ENCODE measurements around the gene JAZF1.

JAZF1 gene

DNA sequence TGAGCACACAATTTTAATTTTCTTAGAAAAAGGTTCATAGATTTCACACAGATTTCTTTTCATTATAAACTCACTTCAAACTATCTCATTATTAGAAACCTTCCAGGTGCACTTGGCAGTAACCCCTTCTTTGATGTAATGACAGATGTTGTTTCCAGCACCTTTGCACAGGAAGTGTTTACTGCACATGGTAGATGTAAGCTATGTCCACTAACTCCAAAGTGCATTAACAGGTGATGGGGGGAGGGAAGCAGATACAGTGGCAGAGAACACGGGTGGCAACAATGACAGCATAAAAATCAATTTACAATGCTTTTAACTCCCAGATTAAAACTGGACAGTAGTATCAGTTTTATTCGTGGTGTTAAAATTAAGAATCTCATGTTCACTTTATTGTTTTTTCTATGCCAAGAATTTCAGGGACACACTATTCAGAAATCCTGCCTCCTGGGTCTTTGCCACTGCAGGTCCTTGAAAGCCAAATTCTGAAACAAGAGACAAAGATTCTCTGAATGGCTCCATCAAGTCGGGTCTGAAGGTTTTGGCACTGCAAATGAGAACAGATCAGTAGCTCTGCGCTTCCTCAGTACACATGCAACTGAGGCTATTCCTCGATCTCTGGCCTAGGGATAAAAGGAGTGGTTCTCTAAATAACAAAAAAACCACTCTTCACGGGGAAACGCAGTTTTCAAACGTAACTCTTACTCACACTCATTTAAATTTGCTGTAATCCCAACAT is 187.7 kb downstream of the JAZF1 start:
- DNase-seq (ENCODE audit: low read depth, low spot score): no peak
- Histone ChIP-seq H3K4me1 (ENCODE audit: insufficient read depth, insufficient read length) (no peaks in the 10 kb centered on the region), H3K36me3 (ENCODE audit: insufficient read depth, insufficient read length, low read length) (no peaks in the 10 kb centered on the region), H3K4me3 (ENCODE audit: insufficient read length, low read depth) (no peak overlapping the region), H3K27me3 (ENCODE audit: insufficient read depth, insufficient read length) (no peaks in the 10 kb centered on the region), H3K9ac (ENCODE audit: insufficient read length, low read depth) (no peak overlapping the region), H3K9me3 (ENCODE audit: insufficient read depth, low read length) (peaks cover 4% of the 10 kb centered on the region; the same call in 1 of the 2 replicates)
- TF ChIP-seq ZNF274 (IDR thresholded peaks at IDR 0.05; ENCODE audit: low read depth, low read length): no peak
- TF ChIP-seq SUZ12 (IDR thresholded peaks at IDR 0.05; ENCODE audit: extremely low read depth, insufficient read depth, insufficient read length): no peak
- no peak for TF ChIP-seq YY1 (IDR thresholded peaks at IDR 0.05; ENCODE audit: insufficient read depth, insufficient read length)

DNA sequence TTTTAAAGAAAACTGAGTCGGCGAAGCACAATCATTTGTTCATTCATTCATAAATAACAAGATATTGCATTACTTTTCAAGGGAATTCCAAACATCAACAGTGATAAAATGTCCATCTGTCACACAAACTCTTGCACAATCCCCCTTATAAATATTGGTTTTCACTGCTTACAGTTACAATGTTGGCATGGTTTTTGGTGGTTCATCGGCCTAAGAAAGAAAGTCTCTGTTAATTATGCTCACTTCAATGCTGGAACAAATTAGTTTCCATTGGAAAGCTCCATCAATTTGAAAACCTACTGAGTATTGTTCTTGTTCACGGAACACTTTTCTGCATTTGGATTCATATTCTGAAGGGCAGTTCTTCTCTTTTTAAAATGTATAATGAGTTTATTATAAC is 188.5 kb downstream of the JAZF1 start:
- Histone ChIP-seq H3K9me3 (ENCODE audit: insufficient read depth, low read length) (peaks cover 4% of the 10 kb centered on the region; the same call in 1 of the 2 replicates), H3K4me3 (ENCODE audit: insufficient read length, low read depth) (no peak overlapping the region), H3K27me3 (ENCODE audit: insufficient read depth, insufficient read length) (no peaks in the 10 kb centered on the region), H3K36me3 (ENCODE audit: insufficient read depth, insufficient read length, low read length) (no peaks in the 10 kb centered on the region), H3K9ac (ENCODE audit: insufficient read length, low read depth) (no peak overlapping the region), H3K4me1 (ENCODE audit: insufficient read depth, insufficient read length) (no peaks in the 10 kb centered on the region)
- DNase-seq (ENCODE audit: low read depth, low spot score): no peak
- no peak for TF ChIP-seq YY1 (IDR thresholded peaks at IDR 0.05; ENCODE audit: insufficient read depth, insufficient read length)
- no peak for TF ChIP-seq SUZ12 (IDR thresholded peaks at IDR 0.05; ENCODE audit: extremely low read depth, insufficient read depth, insufficient read length)

DNA sequence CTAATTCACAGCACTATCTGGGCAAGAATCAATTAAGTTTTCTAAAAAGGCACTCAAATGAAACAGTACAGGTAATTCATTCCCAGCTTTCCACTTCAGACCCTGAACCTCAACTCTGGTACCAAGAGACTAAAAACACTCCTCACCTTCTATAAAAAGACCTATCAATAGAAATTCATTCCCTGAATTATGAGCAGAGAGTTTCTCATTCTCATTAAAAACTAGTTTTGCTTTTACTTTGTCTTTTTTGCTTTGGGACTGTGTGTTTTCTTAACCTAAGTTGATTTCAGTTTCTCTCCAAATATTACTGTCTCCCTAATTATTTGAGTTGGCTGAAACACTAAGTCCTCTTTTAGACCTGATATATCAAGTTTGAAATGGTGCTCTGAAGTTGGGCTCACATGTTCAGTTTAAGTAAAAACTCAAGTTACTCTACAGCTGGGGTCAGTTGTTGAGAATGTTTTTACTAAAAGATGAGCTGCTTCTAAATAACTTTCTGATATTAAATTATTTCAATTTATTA is 189.5 kb downstream of the JAZF1 start:
- DNase-seq (ENCODE audit: low read depth, low spot score): no peak
- peaks cover 4% of the 10 kb centered on the region; the same call in 1 of the 2 replicates for H3K9me3 ChIP-seq (ENCODE audit: insufficient read depth, low read length)
- TF ChIP-seq YY1 (IDR thresholded peaks at IDR 0.05; ENCODE audit: insufficient read depth, insufficient read length) (no peak), ZNF274 (IDR thresholded peaks at IDR 0.05; ENCODE audit: low read depth, low read length) (no peak), SUZ12 (IDR thresholded peaks at IDR 0.05; ENCODE audit: extremely low read depth, insufficient read depth, insufficient read length) (no peak)

GRCh38 chr7:27976531-27976930 is 204.1 kb downstream of the JAZF1 start:
- no peaks in the 10 kb centered on the region for H3K4me1 ChIP-seq (ENCODE audit: insufficient read depth, insufficient read length)
- H3K4me3 ChIP-seq (ENCODE audit: insufficient read length, low read depth): no peak overlapping the region
- no peaks in the 10 kb centered on the region for H3K27me3 ChIP-seq (ENCODE audit: insufficient read depth, insufficient read length)
- H3K36me3 ChIP-seq (ENCODE audit: insufficient read depth, insufficient read length, low read length): no peaks in the 10 kb centered on the region
- peaks cover 6% of the 10 kb centered on the region; the same call in 1 of the 2 replicates for H3K9me3 ChIP-seq (ENCODE audit: insufficient read depth, low read length)
- no peak for TF ChIP-seq ZNF274 (IDR thresholded peaks at IDR 0.05; ENCODE audit: low read depth, low read length)
- no peak for TF ChIP-seq YY1 (IDR thresholded peaks at IDR 0.05; ENCODE audit: insufficient read depth, insufficient read length)
- no peak for TF ChIP-seq SUZ12 (IDR thresholded peaks at IDR 0.05; ENCODE audit: extremely low read depth, insufficient read depth, insufficient read length)
- no peak overlapping the region for H3K9ac ChIP-seq (ENCODE audit: insufficient read length, low read depth)
- no peak for DNase-seq (ENCODE audit: low read depth, low spot score)

More for the DNA sequence above, 189.5 kb downstream of the JAZF1 start:
- no peak overlapping the region for H3K4me3 ChIP-seq (ENCODE audit: insufficient read length, low read depth)
- H3K9ac ChIP-seq (ENCODE audit: insufficient read length, low read depth): no peak overlapping the region
- no peaks in the 10 kb centered on the region for H3K4me1 ChIP-seq (ENCODE audit: insufficient read depth, insufficient read length)
- no peaks in the 10 kb centered on the region for H3K27me3 ChIP-seq (ENCODE audit: insufficient read depth, insufficient read length)
- H3K36me3 ChIP-seq (ENCODE audit: insufficient read depth, insufficient read length, low read length): no peaks in the 10 kb centered on the region

DNA sequence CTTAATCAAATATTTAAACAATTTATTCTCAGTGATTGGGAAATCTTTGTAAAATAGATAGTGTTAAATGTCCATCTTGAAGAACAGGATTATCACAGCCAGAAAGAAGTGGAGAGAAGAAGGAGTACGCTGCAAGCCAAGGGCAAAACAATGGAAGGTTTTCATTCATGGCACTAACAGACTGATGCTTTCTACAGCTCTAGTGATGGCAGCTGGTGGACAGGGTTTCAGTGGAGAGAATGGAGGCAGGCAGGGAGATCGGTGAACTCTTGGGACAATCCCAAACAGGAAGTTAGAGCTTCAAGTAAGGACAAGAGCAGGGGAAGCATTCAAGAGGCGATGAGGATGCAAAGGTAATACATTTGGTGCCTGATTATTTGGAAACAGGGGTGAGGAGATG is 207.0 kb downstream of the JAZF1 start:
- no peak for TF ChIP-seq SUZ12 (IDR thresholded peaks at IDR 0.05; ENCODE audit: extremely low read depth, insufficient read depth, insufficient read length)
- TF ChIP-seq YY1 (IDR thresholded peaks at IDR 0.05; ENCODE audit: insufficient read depth, insufficient read length): no peak
- no peak for TF ChIP-seq ZNF274 (IDR thresholded peaks at IDR 0.05; ENCODE audit: low read depth, low read length)
- DNase-seq (ENCODE audit: low read depth, low spot score): no peak
- no peak overlapping the region for H3K9ac ChIP-seq (ENCODE audit: insufficient read length, low read depth)
- no peaks in the 10 kb centered on the region for H3K36me3 ChIP-seq (ENCODE audit: insufficient read depth, insufficient read length, low read length)
- no peaks in the 10 kb centered on the region for H3K27me3 ChIP-seq (ENCODE audit: insufficient read depth, insufficient read length)
- no peaks in the 10 kb centered on the region for H3K9me3 ChIP-seq (ENCODE audit: insufficient read depth, low read length)
- H3K4me3 ChIP-seq (ENCODE audit: insufficient read length, low read depth): no peak overlapping the region
- H3K4me1 ChIP-seq (ENCODE audit: insufficient read depth, insufficient read length): no peaks in the 10 kb centered on the region

- TF ChIP-seq SUZ12 (IDR thresholded peaks at IDR 0.05; ENCODE audit: extremely low read depth, insufficient read depth, insufficient read length) (no peak), ZNF274 (IDR thresholded peaks at IDR 0.05; ENCODE audit: low read depth, low read length) (no peak), YY1 (IDR thresholded peaks at IDR 0.05; ENCODE audit: insufficient read depth, insufficient read length) (no peak)
- H3K27me3 ChIP-seq (ENCODE audit: insufficient read depth, insufficient read length): no peaks in the 10 kb centered on the region
- no peak for DNase-seq (ENCODE audit: low read depth, low spot score)
- no peaks in the 10 kb centered on the region for H3K4me1 ChIP-seq (ENCODE audit: insufficient read depth, insufficient read length)
- no peaks in the 10 kb centered on the region for H3K36me3 ChIP-seq (ENCODE audit: insufficient read depth, insufficient read length, low read length)
- H3K9me3 ChIP-seq (ENCODE audit: insufficient read depth, low read length): no peaks in the 10 kb centered on the region
- no peak overlapping the region for H3K9ac ChIP-seq (ENCODE audit: insufficient read length, low read depth)
- H3K4me3 ChIP-seq (ENCODE audit: insufficient read length, low read depth): no peak overlapping the region
Observed at GRCh38 chr7:27972276-27972675, 208.3 kb downstream of the JAZF1 start.

DNA sequence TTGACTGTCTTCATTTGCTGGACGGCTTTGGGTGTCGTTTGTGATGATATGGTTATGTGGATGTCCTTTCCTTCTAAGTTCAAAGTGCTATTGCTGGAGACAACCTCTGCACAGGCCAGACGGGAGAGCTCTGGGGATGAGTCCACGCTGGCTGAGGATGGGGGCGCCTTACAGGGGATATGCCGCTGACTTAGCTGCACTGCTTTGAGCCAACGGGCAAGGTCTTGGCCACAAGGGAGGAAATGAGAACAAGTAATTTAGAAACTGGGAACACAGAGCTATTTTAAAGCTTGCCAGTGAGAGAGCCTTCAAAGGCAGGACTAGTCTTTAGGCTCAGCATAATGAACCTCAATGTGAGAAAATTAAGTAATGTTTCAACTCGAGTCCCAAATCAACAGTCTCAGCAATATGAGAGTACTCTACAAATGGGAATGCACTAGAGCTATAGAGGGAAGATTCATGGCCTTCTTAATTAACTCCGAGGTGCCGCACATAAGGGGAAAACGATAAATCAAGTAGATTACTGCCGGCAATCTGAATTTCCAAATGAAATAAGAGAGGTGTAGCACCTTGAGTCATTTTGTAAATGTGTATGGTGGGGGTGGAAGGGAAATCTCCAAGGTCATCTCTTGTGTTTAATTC is 209.3 kb downstream of the JAZF1 start:
- Histone ChIP-seq H3K4me3 (ENCODE audit: insufficient read length, low read depth) (no peak overlapping the region), H3K4me1 (ENCODE audit: insufficient read depth, insufficient read length) (no peaks in the 10 kb centered on the region), H3K27me3 (ENCODE audit: insufficient read depth, insufficient read length) (no peaks in the 10 kb centered on the region), H3K9ac (ENCODE audit: insufficient read length, low read depth) (no peak overlapping the region), H3K36me3 (ENCODE audit: insufficient read depth, insufficient read length, low read length) (no peaks in the 10 kb centered on the region), H3K9me3 (ENCODE audit: insufficient read depth, low read length) (no peaks in the 10 kb centered on the region)
- no peak for DNase-seq (ENCODE audit: low read depth, low spot score)
- no peak for TF ChIP-seq ZNF274 (IDR thresholded peaks at IDR 0.05; ENCODE audit: low read depth, low read length)
- TF ChIP-seq YY1 (IDR thresholded peaks at IDR 0.05; ENCODE audit: insufficient read depth, insufficient read length): no peak
- TF ChIP-seq SUZ12 (IDR thresholded peaks at IDR 0.05; ENCODE audit: extremely low read depth, insufficient read depth, insufficient read length): no peak
